HepG2 (cell line): ENCODE measurements around the gene PRKAG1. TPM values are rescaled to one million over a fixed set of nuclear protein-coding genes. Genes with fewer than 3 reads are reported as not detected.
A peak's percentile ranks its signal among the peaks of the same experiment; 100 is the strongest.

Source experiments
- AKAP8 ChIP-seq: sonication (generic); formaldehyde crosslinking; IDR thresholded peaks from 2 replicates; pipeline ENCODE4 v1.5.1; 2020; ENCODE audit warnings: mild to moderate bottlenecking, missing genetic modification reagents
- GMEB1 ChIP-seq: sonication (generic); formaldehyde crosslinking; IDR thresholded peaks from 2 replicates; pipeline ENCODE4 v1.5.1; 2020; ENCODE audit warnings: missing genetic modification reagents, mild to moderate bottlenecking, borderline replicate concordance
- HMGXB4 ChIP-seq, 2 experiments: sonication (generic) in 1 of 2; formaldehyde crosslinking in 1 of 2; IDR thresholded peaks; 2 replicates each; pipeline versions ENCODE4 v1.4.0 to v1.6.1; 2018 to 2020; ENCODE audit warnings: missing genetic modification reagents in 2 of 2, borderline replicate concordance in 1 of 2, low read depth in 1 of 2, mild to moderate bottlenecking in 1 of 2, missing biosample characterization in 1 of 2
- KDM3A ChIP-seq: IDR thresholded peaks from 2 replicates; pipeline ENCODE4 v1.6.1; 2018; ENCODE audit warnings: low read depth, missing compliant biosample characterization
- MAX ChIP-seq: IDR thresholded peaks from 2 replicates; pipeline ENCODE4 v1.6.1; 2012; ENCODE audit warnings: inconsistent platforms
- MED1 ChIP-seq: sonication (generic); formaldehyde crosslinking; IDR thresholded peaks from 2 replicates; pipeline ENCODE4 v1.4.0; 2020; ENCODE audit warnings: missing genetic modification reagents
- RELA ChIP-seq: sonication (generic); formaldehyde crosslinking; IDR thresholded peaks from 2 replicates; pipeline ENCODE4 v1.4.0; 2020; ENCODE audit warnings: missing genetic modification reagents
- SMAD9 ChIP-seq: sonication (generic); formaldehyde crosslinking; IDR thresholded peaks from 2 replicates; pipeline ENCODE4 v1.5.1; 2020; ENCODE audit warnings: mild to moderate bottlenecking, missing genetic modification reagents
- THAP9 ChIP-seq: sonication (generic); formaldehyde crosslinking; IDR thresholded peaks from 2 replicates; pipeline ENCODE4; 2020; ENCODE audit warnings: missing genetic modification reagents, mild to moderate bottlenecking, borderline replicate concordance
- TMF1 ChIP-seq: sonication (generic); formaldehyde crosslinking; IDR thresholded peaks from 2 replicates; pipeline ENCODE4 v1.8.1; 2022; ENCODE audit warnings: low read depth, missing genetic modification reagents
- TRIM24 ChIP-seq: sonication (generic); formaldehyde crosslinking; IDR thresholded peaks from 2 replicates; pipeline ENCODE4 v1.8.0; 2022; ENCODE audit warnings: mild to moderate bottlenecking, missing genetic modification reagents
- U2AF1 ChIP-seq: fragments of 200-400 bp; formaldehyde crosslinking; optimal IDR thresholded peaks from 2 replicates; pipeline ENCODE3; 2017; ENCODE audit warnings: mild to moderate bottlenecking, low read depth, low read length
- ZFY ChIP-seq: sonication (generic); formaldehyde crosslinking; IDR thresholded peaks from 2 replicates; pipeline ENCODE4 v1.4.0; 2020; ENCODE audit warnings: missing genetic modification reagents
- ZIK1 ChIP-seq: sonication (generic); formaldehyde crosslinking; IDR thresholded peaks from 2 replicates; pipeline ENCODE4 v1.5.0; 2020; ENCODE audit warnings: mild to moderate bottlenecking, low read depth, missing genetic modification reagents, borderline replicate concordance
- ZMYM4 ChIP-seq: sonication (generic); formaldehyde crosslinking; IDR thresholded peaks from 2 replicates; pipeline ENCODE4 v1.8.1; 2023; ENCODE audit warnings: mild to moderate bottlenecking, missing genetic modification reagents
- ZNF746 ChIP-seq: sonication (generic); formaldehyde crosslinking; IDR thresholded peaks from 2 replicates; pipeline ENCODE4 v1.8.0; 2022; ENCODE audit warnings: mild to moderate bottlenecking, missing genetic modification reagents
- ZNF770 ChIP-seq: sonication (generic); formaldehyde crosslinking; IDR thresholded peaks from 2 replicates; pipeline ENCODE4 v1.5.0; 2020; ENCODE audit warnings: mild to moderate bottlenecking, missing genetic modification reagents
- ZNF777 ChIP-seq: sonication (generic); formaldehyde crosslinking; IDR thresholded peaks from 2 replicates; pipeline ENCODE4 v1.4.0; 2020; ENCODE audit warnings: missing genetic modification reagents
- ZSCAN12 ChIP-seq: sonication (generic); formaldehyde crosslinking; IDR thresholded peaks from 2 replicates; pipeline ENCODE4 v1.9.0; 2021; ENCODE audit warnings: mild to moderate bottlenecking, missing genetic modification reagents
- polyA plus RNA-seq, 8 experiments: library from polyadenylated mRNA; depleted of rRNA in 3 of 8; stranded (reverse) in 7 of 8; unstranded in 1 of 8; fragments of >200 nt; fragmentation: Illumina TruSeq in 4 of 8; extraction: Trizol in 4 of 8; gene quantifications; 2 replicates each; pipeline versions ENCODE4 v1.2.1 to v1.2.3, GENCODE V29; 2011 to 2016; ENCODE audit warnings: low read depth in 4 of 8, missing spikeins in 1 of 8, mixed read lengths in 1 of 8; ENCODE audit not compliant: insufficient read depth in 1 of 8
- total RNA-seq, 5 experiments: library from RNA; depleted of rRNA; stranded (reverse); fragments of >200 nt; fragmentation: Illumina TruSeq; extraction: Trizol; gene quantifications; 2 replicates each; pipeline ENCODE4 v1.2.3, GENCODE V29; 2016; ENCODE audit warnings: low read depth in 1 of 5

PRKAG1 gene
- total and polyA plus RNA-seq, 2 of the 13 experiments (the other 11 are each of a cell fraction or from before 2014, with no cell fraction given): 26.1 to 32.8 TPM

GRCh38 chr12:49018261-49019119, at the start of gene PRKAG1 (continued):
- TF ChIP-seq THAP9 (CRISPR knock-in tag): peak; percentile 91; the same call in 1 of the 2 replicates
- peak; percentile 23; the same call in 1 of the 2 replicates for TF ChIP-seq ZNF777 (CRISPR knock-in tag)
- TF ChIP-seq HMGXB4 (CRISPR knock-in tag; IDR thresholded peaks at IDR 0.05; ENCODE audit: borderline replicate concordance in 1 of 2, low read depth in 1 of 2): peak; percentile 90 to 96
- peak; percentile 94; the same call in 1 of the 2 replicates for TF ChIP-seq AKAP8 (CRISPR knock-in tag)
- TF ChIP-seq MED1 (CRISPR knock-in tag): peak; percentile 69
- peak; percentile 62; the same call in 1 of the 2 replicates for TF ChIP-seq ZIK1 (CRISPR knock-in tag)
- TF ChIP-seq RELA (CRISPR knock-in tag): peak; percentile 57; the same call in 1 of the 2 replicates
- TF ChIP-seq GMEB1 (CRISPR knock-in tag): peak; percentile 50; the same call in 1 of the 2 replicates
- no peak for TF ChIP-seq ZNF770 (CRISPR knock-in tag)
- TF ChIP-seq ZNF746 (CRISPR knock-in tag): no peak
- TF ChIP-seq KDM3A (CRISPR knock-in tag): peak; percentile 38; the same call in 1 of the 2 replicates
- peak; percentile 57; the same call in 1 of the 2 replicates for TF ChIP-seq TMF1 (CRISPR knock-in tag)
- TF ChIP-seq TRIM24: no peak
- peak; percentile 76 for TF ChIP-seq ZFY (CRISPR knock-in tag)
- 0 out of 2 replicates have a peak, but pooled peaks have one; percentile 45 for TF ChIP-seq ZSCAN12
- TF ChIP-seq SMAD9 (CRISPR knock-in tag): no peak
- TF ChIP-seq ZMYM4 (CRISPR knock-in tag): peak; percentile 83
- peak; percentile 95 for TF ChIP-seq U2AF1
- peak; percentile 78 for TF ChIP-seq MAX
